ENCODE results near the gene SLC4A5.

DNA sequence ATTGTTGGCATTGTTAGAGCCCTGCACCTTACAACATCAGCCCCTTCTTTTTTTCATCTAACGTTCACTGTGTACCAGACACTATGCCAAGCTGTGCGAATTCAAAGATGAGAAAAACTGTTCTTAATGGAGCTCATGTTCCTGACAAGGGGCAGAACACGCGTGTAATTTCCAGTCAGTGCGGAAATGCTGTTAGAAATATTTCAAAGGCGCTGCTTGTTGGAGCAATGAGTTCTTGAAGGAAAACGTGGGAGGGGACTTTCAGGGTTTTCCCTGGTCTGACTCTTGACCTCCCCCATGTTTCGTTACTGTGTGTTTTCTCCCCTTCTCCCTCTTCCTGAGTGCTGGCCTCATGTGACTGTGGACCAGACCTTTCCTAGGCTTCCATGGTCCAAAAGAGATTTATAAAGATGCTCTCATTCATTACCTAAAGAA is 143.3 kb downstream of the SLC4A5 start:
- TF ChIP-seq ZFX (IDR thresholded peaks at IDR 0.05; ENCODE audit: borderline replicate concordance): no peak
- TF ChIP-seq, protein P1, sequence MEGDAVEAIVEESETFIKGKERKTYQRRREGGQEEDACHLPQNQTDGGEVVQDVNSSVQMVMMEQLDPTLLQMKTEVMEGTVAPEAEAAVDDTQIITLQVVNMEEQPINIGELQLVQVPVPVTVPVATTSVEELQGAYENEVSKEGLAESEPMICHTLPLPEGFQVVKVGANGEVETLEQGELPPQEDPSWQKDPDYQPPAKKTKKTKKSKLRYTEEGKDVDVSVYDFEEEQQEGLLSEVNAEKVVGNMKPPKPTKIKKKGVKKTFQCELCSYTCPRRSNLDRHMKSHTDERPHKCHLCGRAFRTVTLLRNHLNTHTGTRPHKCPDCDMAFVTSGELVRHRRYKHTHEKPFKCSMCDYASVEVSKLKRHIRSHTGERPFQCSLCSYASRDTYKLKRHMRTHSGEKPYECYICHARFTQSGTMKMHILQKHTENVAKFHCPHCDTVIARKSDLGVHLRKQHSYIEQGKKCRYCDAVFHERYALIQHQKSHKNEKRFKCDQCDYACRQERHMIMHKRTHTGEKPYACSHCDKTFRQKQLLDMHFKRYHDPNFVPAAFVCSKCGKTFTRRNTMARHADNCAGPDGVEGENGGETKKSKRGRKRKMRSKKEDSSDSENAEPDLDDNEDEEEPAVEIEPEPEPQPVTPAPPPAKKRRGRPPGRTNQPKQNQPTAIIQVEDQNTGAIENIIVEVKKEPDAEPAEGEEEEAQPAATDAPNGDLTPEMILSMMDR (IDR thresholded peaks at IDR 0.05): no peak

Data from 22Rv1 (cell line).